Stimulated activated CD8-positive, alpha-beta memory T cell treated with anti-CD3 and anti-CD28 coated beads, Interleukin-15, amount 100 ng/mL, for 48 hours (primary cell): Measurements from ENCODE around the gene ICAM2.
"Not testable (repeated sequence)": the region's sequence is repeated elsewhere in the genome, so short reads cannot be mapped to it uniquely, and the experiment has no call there.

Experiments used
- DNase-seq, 2 donors: peaks; one replicate each; pipeline ENCODE4 v3.0.0-alpha.2; 2020; ENCODE audit warnings: low read depth in 2 of 2

Gene ICAM2

DNA sequence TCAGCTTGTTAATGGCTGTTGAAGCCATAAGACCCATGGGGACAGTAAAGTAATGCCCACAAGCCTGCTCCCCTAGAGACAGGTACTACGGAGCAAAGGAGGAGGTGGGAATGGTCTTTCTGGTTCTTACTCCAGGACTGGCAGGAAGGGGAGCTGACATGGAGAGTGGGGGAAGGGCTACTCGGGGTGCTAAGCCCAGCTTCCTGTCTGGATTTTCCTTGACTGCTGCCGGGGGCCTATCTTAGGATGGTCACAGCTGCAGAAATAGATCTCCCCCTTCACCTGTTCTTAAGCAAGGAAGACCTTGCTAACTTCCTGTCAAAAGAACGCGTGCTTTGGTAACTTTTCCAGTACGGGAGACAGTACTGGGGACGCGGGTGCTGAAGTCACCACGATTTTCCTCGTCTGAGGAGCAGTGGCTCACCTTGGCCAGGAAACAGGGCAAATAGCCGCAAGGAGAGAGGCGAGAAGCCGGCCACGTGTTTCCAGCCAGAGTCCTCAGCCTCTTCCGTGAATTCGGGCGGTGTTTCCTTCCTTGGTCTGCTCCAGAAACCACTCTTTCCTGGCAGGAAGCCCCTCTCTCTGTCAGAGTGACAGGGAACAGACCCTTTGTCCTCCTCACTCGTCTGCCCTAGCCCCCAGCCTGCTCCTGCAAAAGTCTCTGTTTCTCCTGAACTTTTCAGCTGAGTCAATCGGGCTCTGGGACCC, 22.9 kb downstream of the ICAM2 start:
- DNase-seq = no peak

- DNase-seq = no peak
These were observed 23.8 kb downstream of the ICAM2 start for GRCh38 chr17:63996430-63997182.

- DNase-seq = no peak
These were observed 24.8 kb downstream of the ICAM2 start for GRCh38 chr17:63995626-63996025.

DNA sequence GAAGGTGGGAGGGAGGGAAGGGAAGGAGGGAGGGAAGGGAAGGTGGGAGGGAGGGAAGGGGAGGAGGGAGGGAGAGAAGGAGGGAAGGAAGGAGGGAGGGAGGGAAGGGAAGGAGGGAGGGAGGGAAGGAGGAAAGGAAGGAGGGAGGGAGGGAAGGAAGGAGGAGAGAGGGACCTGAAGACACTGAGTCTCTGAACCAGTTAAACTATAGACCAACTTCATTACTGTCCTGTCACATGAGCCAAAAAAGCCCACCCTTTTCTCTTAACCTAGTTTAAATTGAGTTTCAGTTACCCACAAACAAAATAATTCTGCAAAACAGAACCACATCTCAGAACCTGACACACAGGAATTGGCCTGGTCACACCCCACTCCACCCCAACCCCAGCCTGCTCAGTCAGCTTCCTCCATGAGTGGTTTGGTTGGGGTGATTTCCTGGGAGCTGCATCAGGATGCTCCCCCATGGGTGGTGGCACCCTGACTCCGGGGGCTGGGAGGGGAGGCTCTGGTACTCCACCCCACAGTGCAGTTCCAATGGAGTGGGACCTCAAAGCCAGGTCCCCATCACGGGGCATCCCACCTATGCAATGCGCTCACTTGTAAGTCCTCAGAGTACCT, 27.0 kb downstream of the ICAM2 start:
- DNase-seq = no peak

- DNase-seq = no peak
These were observed 28.8 kb downstream of the ICAM2 start for GRCh38 chr17:63991611-63992010.

DNA sequence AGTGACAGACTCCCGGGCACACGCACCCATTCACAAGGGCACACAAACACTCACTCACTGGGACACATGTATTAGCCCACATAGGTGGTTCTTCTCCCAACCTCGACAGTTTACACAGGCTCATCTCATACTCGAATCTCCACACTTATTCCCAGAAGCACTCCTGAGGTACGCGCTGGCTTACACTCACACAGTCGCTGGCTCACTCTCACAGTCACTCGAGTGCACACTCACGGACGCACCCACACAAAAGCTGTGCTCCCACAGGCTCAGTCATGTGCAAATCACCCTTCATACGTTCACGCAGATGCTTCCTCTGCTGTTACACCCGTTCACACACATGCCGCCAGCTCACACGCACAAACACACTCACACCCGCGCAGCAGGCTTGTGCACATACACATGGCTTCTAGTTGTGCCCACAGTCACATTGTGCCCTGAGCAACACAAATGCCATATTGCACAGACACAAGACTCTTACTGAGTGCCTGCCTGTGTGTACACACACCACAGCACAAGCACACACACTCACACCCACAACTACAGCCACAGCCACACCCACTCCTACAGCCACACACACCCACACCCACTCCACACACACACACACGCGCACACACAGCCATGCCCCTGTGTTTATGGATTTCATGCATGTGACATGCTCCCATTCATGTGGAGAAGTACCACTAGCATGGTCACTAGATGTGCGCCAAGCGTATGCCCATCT, 30.6 kb downstream of the ICAM2 start:
- DNase-seq = no peak

GRCh38 chr17:63988741-63989621, 31.5 kb downstream of the ICAM2 start:
- no peak for DNase-seq

GRCh38 chr17:63988127-63988478, 32.3 kb downstream of the ICAM2 start:
- no peak for DNase-seq

DNA sequence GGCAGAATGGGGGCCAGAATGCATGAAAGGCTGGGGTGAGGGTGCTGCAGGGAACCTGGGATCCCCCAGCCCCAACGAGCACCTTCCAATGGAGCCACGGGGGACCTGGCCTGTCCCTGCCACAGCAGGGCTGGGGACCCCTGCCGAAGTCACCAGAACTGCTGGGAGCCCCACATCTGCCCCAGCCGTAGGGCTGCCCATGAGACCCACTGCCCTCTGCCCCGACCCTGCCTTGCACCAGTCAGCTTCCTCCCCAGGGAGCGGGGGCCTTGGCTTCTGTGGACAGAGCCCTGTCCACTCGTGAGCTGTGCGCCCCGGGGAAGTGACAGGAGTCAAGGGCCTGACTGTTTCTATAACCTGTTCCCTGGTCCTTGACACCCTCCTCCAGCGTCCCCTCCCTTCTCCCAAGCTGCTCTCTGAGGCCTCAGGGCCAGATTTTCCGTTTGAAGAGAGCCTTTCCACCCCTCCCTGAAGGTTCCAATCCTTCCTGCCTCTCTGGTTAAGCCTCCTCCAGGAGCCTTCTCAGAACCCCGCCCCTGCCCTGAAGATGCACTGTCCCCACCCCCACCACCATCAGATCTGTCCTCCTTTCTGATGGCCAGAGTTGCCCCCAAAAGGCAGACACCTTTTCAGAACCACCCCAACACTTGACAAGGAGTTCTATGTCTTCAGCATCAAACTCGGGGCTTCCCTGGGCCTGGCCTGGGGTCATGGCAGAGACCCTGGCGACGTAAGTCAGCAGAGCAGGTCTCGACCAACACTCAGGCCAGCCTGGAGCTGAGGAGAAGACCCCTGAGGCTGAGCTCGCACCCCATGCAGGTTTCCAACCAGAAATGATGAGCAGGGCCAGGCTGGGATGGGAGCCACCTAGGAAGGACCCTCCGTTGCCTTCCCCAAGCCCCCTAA, 33.0 kb downstream of the ICAM2 start:
- no peak for DNase-seq

DNA sequence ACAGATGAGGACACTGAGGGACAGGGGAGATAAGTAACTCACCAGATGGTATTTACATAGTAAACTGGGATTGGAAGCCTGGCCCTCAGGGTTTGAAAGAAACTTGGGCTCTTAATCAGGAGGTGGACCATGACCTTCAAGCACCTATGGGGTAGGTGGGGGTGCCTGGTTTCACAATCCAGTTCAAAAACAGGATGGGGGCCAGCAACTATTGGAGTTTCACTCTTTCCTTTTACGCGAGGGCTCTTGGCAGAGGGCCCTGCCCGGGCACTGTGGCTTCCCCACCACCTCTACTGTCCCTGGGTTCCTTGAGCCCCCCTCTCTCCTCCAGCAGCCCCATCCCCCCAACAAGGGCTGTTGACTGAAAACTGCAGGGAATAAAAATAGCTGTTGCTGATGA, 33.6 kb downstream of the ICAM2 start:
- no peak for DNase-seq

DNA sequence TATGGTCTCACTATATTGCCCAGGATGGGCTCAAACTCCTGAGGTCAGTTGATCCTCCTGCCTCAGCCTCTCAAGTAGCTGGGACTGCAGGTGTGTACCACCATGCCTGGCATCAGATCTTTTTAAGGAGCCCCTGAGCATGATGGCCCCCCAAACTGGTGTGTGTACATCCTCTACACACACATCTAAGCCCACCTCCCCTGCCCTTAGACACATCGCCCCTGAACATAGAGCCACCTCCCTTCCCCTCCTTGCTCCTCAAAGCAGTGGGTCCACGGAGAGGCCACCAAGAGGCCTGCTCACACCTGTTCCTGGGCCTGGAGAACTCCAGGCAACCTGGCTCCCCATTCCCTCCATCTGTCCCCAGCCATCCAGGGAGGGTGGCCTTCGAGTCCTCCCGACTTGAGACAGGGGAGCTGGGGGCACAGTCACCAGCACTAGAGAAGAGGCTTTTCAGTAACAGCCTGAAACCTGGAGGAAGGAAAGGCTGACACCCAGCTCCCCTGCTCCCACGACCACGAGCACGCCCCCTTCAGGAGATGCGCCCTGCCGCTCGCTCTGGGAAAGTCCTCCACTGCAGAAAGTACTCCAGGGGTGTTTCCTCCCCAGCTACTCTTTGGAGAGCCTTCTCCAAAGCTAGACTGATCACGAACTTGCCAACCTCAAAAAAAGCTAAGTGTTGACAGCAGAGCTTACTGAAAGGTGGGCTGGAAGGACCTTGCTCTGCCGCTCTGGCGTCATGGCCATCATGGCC, 34.9 kb downstream of the ICAM2 start:
- DNase-seq = no peak

DNA sequence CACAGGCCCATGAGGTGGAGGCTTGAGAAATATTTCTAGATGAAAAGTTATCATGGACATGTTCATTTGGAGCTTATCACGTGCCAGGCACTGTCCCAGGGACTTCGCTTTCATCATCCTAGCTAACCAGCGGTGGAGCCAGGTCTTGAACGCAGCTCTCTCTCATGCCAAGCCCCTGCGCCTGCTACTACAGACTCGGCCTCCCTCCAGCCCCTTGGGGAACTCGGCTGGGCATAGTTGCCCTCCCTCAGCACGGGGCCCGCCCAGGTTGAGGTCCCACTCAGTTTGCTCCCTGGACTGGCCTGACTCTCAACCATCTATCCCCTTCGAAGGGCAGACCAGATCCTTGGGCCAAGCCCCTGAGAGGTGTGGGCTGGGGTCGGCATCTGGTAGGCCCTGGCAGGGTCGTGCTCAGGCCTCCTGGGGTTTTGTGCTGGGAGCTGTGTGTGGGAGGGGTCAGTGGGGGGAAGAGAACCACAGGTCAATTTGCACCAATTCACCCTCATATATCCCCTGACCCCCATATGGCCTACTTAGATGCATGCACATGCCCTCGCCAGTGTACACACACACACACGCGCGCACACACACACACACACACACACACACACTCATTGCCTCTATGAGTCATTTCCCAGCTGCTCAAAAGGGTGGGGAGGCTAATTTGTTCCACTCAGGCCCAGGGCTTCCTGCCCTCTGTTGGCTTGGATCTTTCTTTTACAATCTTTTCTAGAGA, 35.6 kb downstream of the ICAM2 start:
- DNase-seq = no peak

DNA sequence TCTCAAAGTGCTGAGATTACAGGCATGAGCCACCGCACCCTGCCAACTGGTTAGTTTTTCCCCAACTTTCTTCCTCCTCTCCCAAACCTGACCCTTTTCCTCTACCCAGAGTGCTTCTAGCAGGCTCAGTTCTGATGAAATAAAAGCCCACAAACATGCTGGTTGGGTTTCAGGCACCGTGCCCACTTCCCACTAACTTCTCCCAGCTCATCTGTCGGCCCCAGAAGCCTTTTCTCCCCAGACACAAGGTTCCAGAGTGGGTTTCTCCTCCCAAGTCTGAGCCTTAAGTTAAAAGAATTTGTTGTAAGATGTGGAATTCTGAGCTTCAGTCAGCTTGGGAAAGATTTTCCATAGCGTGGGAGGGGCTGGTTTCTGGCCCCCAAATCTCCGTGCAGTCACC, 36.2 kb downstream of the ICAM2 start:
- no peak for DNase-seq

- DNase-seq = no peak
These were observed 37.1 kb downstream of the ICAM2 start for GRCh38 chr17:63983320-63983719.

GRCh38 chr17:63982641-63983040, 37.8 kb downstream of the ICAM2 start:
- not testable (repeated sequence) for DNase-seq

DNA sequence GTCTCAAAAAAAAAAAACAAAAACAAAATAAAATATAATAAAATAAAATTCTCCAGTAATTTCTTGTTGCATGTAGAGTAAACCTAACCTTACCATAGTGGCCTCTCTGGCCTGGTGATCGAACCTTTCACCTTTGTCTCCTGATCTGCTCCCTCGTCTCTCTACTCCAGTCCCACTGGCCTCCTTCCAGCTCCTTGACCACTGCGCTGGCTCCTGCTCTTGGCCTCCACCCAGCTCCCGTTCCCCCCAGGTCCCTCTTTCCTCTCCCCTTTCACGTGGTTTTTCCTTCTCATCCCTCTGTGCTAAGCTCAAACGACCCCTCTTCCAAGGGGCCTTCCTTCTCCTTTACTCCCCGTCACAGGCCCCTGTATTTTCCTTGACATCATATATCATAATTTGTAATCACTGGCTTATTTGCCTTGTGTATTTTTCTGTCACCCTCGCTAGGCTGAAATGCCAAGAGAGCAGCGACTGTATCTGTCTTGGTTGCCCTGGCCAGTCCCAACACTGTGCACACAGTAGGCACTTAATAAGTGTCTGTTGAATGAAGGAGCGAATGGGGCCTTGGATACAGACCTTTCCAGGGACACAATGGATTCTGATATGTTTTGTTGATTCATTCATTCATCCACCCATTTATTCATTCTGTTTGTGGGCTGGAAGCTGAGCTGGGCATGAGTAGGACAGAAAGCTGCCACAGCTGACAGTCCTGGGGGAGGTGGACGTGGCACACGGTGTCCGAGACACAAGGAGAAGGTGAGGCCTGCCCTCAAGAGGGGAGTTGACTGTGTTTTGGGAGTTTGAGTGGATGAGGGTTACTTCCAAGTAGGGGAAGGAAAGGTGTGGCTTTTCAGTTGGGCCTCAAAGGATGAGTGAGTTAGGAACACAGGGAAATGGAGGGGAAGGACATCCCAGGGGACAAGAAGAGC, 41.9 kb downstream of the ICAM2 start:
- DNase-seq = no peak

DNA sequence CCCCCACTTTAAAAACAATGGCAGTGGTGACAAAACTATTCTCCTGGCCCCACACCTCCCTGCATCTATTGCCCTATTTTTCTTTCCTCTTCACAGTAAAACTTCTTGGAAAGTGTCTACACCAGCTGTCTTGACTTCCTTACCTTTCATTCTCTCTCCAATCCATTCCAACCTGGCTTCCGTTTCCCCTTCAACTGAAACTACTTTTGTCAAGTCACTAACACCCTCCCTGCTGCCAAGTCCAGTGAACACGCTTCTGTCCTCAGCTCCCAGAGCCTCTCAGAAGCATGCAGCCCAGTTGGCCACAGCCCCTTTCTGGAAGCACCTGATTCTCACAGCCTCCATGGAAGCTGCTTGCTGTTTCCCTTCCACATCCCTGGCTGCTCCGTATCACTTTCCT, 43.7 kb downstream of the ICAM2 start:
- DNase-seq = no peak

- no peak for DNase-seq
These were observed 44.8 kb downstream of the ICAM2 start for GRCh38 chr17:63975541-63976092.
